Hematopoietic multipotent progenitor cell treated with erythropoietin and hydrocortisone succinate and interleukin-3 and kit ligand, for 4 days (in vitro differentiated cells): ENCODE data around the gene IL16.

Experiments used
- DNase-seq: peaks from one replicate; pipeline ENCODE4 v3.0.0-alpha.2; 2015

Gene IL16

DNA sequence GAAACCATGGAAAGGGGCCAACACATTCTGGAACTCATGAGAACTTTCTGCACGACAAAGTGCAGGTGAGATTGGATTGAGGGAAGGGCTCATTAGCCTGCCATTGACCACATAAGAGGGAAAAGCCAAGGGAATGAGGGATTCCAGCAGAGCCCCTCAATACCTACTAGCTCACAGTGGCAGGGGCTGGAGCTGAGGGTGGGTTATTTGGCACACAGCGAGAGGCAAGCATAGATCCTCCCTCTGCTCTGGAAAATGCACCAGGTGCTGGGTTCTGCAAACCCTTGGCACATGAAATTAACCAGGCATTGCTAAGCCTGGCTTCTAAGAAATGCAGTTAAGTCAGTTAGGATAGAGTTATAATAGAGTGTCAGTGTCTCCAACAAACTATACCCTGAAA, 60.8 kb downstream of the IL16 start:
- no peak for DNase-seq

DNA sequence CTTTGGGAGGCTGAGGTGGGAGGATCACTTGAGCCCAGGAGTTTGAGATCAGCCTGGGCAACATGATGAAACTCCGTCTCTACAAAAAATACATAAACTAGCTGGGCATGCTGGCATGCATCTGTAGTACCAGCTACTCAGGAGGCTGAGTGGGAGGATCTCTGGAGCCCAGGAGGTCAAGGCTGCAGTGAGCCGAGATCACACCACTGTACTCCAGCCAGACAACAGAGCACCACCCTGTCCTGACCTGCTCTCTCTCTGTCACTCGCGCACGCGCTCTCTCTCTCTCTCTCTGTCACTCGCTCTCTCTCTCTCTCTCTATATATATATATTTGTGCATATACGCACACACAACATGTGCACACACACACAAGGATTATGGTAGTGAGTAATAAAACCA, 61.8 kb downstream of the IL16 start:
- no peak for DNase-seq

DNA sequence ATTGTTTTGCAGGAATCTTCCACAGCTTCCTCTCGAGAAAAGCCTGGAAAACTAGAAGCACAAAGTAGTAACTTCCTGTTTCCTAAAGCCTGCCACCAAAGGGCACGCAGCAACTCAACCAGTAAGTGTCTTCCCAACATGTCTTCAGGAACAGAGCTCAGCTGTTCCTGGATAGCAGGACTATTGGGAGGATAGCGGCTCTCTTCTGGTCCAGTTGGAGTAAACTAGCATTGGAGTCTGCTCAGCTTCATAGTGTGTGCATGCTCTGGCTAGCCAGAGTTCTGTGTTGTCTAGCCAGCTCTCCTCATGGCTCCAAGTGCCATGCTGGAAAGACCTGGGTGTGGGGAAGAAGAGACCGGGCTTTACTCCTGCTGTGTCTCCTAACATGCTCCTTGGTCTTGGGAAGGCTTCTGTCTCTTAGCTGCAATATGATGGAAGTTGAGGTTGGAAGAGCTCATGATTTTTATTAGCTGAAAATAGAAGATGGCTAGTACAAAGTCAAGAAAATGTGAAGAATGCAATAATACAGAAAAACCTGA, 63.1 kb downstream of the IL16 start:
- no peak for DNase-seq

DNA sequence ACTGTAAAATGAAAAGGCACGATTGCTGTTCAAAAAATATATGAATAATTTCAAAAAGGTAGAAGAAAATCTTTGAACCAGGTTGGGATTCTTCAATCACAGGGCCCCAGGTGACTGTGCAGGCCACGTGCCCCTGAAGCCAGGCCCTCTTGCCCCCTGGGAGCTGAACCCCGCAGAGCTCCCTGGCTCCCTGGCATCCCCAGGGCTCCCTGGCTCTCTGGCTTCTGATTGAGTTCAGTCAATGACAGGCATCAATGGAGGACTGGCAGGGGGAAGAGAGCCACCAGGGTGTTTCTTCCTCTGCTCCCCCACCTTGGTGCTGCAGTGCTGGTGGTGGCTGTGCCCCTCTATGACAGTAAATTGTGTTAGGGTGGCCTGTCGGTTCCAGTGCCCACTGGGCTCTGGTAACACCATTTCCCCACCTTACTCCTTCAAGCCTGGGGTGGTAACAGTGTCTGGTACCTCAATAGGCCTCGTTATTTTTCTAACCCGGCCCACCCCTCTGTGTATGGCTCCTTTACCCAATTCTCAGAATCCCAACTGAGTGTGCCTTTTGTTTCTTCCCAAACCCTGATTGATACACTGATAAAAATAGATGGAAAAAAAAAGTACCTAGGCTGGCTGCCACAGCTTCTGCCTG, 64.6 kb downstream of the IL16 start:
- no peak for DNase-seq

DNA sequence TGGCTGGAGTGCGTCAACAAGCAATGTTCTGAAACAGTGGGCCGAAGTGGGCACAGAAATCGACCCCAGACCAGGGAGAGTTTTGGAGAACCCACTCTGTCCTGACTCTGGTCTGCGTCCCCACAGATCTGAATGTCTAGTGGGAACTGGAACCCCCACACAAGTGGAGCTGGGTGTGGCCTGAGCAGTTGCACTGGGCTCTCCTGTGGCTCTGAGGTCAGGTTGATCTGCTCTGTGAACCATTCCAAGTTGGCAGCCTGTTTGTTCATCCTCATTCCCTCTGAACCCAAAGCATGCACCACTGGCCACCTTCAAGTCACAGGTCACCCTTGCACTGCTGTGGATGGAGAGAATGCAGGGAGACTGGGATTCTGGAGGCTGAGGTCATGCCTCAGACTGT, 66.8 kb downstream of the IL16 start:
- DNase-seq = no peak

DNA sequence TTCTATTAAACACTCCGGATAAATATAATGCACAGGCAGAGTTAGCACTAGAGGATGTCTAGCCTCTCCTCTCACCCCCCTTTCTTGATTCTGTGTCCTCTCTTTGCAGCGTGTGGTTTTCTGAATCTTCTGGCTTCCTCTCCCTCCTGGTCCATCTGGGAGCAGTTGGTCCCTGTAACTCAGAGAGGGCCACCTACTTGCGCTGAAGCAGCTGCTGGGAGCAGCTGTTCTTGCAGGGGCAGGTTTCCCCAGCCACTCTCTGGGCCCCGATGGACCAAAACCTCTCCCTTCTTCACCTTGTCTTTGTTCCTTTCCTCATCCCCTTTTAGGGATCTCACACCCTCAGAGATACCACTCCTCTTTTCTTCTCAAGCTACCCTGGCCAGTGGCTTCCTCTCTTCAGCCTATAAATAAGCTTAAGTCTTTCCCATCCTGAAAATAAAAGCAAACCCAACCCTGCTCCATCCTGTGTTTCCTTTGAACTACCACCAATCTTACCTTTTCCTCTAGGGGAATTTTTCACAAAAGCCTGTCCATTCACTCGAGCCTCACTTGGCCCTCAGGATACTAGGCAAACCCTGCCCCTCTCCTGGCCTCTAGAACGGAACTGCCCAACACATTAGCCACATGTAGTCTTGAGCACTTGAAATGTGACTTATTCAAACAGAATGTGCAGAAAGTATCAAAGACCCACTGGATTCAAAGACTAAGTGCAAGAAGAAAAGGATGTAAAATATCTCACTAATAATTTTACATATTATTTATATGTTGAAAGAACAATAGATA, 67.6 kb downstream of the IL16 start:
- no peak for DNase-seq

DNA sequence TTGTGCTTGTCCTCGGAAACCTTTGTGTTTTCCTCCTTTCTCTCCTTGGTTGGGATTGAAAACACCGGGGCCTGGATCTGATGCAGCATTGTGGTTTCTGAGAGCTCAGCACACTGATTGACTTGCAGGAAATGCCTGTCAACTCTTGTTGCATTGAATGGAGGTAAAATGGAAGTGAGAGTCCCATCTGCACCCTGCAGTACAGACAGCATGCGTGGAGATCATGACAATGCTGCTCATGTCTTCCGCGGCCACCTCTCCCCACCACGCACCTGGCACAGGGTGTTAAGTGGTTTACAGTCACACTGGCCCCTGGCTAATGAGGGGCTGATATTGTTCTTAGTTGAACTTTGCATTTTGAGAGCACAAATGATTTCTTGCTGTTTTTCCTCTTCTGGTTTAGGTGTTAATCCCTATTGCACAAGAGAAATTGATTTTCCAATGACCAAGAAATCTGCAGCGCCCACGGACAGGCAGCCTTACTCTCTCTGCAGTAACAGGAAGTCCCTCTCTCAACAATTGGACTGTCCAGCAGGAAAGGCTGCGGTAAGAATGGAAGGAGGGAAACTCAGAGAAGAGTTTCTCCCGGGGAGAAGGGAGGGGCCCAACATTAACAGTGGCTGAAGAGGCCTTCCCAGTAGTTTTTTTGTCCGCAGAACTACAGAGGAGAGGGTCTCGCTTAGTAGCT, 68.7 kb downstream of the IL16 start:
- DNase-seq = no peak

DNA sequence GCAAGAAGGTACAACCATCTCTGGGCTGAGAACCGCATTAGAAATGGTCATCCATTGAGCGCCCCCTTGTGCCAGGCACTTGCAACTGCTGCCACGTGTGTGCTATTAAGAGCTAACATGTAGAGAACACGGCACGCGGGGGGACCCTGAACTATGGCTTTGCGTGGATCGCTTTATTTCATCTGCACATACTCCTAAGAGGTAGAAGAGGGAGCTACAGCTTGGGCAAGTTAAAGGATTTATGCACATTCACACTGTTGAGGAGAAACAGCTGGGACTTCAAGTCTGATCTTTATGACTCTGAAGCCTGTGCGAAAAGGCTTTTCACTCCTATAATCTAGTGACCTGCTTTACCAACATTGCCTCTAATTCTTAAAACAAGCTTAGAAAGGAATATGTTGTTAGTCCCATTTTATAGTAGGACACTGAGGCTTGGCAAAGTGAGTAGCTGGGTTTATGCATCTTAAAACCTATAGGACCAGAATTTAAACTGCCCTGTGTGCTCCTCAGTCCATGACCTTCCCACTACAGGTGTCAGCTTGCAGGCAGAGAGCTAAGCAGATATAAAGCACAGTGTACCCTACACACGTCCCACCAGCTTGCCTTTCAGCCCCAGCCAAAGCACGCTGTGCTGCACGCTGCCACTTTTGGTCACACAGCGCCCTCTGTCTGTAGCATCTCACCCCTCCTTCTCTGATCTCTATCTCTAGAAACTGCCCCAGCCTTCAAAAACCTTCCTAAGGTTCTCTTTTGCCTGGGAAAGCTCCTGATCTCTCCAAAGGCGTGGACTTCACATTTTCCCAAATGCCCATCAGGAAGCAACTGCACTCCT, 69.5 kb downstream of the IL16 start:
- DNase-seq = peak; percentile 95

DNA sequence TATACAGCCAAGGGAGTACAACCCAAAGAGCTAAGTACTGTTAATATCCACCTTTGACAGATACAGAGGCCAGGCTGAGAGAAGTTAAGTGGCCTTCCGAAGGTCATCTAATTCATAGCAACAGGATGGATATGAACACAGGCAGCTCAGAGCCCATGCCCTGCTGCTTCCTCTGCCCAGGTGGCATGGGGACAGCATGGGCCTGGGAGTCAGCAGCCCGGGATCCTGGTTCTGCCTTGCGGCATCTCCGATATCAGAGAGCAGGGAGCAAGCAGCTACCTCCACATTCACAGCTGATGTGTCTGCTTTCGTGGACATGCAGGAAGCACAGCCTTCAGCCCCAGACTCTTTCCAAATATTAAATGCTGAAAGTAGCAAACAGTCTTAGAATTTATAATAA, 71.7 kb downstream of the IL16 start:
- no peak for DNase-seq

DNA sequence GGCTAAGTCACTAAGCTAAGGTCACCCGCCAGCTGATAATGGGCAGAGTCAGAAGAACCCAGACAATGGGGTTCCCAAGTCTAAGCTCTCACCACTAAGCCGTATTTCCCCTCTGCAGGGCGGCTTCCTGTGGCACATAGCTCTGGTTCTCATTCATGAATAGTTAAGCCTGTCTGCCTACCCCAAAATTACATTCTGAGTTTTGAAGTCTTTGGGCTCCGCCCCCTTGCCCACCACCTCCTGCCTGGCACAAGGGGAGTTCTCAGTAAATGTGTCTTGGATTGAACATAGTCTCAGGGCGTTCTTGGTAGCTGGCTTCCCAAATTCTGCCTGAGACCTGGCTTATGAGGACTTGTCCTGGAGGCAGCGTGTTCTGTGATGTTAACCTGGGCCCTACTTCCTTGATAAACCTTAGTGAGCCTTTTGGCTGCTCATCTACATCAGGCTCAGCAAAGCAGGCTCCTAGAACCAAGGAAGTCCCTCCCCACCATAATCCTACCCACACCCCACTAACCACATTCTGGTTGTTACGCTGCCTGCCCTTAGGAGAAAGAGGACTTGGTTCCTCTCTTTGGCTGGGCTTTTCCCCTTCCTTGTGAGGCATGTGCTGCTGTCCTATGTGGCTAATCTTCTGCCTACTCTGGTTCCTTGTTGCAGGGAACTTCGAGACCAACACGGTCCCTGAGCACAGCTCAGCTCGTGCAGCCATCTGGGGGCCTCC, 72.4 kb downstream of the IL16 start:
- DNase-seq = peak; percentile 60

DNA sequence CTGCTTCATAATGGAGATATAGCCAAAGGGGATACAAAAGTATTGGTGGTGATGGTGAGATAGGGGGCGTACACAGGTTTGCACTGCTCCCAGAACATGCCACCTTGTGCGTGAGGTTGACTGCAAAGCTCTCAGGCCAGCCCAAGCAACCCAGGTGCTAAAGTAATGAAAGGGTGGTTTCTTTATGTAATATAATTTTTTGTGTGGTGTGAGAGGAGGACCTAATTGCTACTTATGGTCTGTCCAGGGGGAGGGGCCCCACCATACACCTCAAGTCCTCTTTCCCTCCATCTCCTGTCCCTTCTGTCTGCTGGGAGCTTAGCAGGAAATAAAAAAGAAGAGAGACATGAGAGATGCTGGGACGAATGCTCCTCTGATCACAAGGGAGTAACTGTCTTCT, 73.5 kb downstream of the IL16 start:
- DNase-seq = no peak

DNA sequence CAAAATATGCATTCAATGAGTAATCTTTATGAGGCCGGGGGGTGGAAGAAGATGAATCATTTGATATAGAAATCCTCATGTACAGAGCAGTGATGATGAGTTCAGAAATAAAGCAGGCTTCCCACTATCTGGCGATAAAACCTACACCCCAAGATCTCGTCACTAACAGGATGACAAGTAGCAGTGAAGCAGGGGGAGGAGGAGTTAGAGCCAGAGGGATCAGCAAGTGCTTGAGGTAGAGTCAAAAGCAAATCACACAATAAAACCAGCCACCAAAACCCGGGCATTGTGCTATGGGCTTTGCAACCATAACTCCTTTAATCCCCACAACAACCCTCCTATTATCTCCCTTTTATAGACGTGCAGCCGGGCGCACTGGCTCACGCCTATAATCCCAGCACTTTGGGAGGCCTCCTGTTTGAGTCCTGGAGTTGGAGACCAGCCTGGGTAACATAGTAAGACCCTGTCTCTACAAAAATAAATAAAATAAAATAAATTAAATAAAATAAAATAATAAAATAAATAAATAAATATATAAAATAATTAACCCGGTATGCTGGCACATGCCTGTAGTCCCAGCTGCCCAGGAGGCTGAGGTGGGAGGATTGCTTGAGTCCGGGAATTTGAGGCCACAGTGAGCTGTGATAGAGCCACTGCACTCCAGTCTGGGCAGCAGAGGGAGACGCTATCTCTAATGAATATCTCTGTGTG, 74.3 kb downstream of the IL16 start:
- DNase-seq = no peak

DNA sequence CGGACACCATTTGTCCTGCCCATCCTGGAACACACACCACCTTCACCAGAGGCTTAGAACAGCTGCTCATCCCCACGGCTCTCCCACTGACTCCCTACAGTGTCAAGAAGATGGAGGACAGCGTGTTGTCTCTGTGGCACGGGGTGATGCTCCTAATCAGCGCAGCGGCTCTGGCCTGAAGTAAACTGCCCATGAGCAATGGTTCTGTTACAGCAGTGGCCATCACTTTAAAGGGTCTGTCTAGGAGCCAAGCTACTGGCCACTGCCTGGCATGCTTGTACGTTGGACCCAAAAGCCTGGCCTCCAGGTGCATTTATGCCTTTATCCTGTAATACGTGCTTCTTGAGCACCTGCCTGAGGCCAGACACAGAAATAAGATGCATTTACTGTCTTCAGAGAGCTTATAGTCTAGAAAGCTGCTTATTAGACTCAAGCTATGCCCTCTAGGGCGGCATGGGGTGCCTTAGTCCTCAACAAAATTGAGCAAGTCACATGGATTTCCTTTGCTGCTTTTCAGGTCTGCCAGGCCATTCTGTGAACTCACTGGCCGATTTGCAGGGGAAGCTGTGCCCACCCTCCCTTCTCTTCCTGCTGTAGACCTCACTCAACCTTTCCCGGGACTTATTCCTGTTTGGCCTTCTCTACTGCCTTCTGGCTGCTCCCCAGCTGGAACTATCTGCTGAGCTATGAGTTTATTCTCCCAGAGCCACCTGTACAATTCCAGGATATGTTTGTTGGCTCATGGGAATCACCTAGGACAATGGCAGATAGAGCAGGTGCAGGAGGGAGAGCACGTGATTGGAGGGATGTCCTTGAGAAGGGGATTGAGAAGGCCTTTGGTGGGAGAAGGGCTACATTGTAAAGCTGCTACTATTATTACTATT, 75.3 kb downstream of the IL16 start:
- DNase-seq = no peak

DNA sequence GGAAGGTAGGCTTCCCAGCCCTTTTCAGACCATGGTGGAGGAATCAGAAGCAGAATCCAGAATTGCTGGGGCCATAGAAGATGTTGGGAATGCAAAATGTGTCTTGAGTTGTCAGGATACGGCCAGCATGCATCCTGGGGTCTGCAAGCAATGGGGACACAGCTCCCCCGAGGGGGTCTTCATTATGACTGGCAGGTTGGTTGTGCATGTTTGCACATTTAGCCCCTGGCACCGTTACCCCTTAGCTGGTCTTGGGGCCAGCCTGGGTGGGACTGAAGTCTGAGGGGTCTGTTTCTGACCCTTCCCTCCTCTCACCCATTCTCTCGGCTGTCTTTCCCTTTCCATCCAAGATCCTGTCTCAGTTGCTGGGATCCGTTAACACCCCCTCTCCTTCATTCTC, 76.5 kb downstream of the IL16 start:
- no peak for DNase-seq

DNA sequence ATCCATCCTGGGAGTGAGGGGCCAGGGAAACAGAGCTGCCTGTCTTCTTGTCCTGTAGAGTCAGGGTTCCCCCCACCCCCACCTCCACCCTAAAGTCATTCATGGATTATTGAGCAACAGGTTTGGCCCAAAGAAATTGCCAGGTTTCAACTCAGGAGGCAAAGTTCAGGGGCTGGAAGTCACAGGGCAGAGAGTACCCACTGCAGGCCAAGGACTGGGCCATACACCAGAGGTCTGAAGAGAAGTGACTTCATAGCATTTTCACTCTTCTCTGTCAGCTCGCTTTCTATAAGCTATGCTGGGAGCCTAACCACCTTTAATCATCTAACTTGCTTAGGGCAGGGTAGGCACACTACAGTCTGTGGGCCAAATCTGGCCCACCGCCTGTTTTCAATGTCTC, 77.2 kb downstream of the IL16 start:
- no peak for DNase-seq

DNA sequence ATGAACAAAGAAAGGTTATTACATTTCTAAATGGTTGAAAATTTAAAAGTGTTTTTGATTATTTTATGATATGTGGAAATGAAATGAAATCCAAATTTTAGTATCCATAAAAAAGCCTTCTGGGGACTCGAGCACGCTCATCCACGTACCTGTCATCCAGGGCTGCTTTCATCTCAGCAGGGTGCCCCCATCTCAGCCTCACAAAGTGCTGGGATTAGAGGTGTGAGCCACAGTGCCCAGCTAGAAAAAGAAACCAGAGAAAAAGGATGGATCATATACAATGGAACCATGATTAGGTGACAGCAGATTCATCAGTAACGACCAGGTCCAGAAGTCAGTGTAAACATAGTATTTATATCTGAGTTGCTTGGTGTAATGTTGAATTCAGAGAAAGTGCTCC, 77.6 kb downstream of the IL16 start:
- DNase-seq = no peak

DNA sequence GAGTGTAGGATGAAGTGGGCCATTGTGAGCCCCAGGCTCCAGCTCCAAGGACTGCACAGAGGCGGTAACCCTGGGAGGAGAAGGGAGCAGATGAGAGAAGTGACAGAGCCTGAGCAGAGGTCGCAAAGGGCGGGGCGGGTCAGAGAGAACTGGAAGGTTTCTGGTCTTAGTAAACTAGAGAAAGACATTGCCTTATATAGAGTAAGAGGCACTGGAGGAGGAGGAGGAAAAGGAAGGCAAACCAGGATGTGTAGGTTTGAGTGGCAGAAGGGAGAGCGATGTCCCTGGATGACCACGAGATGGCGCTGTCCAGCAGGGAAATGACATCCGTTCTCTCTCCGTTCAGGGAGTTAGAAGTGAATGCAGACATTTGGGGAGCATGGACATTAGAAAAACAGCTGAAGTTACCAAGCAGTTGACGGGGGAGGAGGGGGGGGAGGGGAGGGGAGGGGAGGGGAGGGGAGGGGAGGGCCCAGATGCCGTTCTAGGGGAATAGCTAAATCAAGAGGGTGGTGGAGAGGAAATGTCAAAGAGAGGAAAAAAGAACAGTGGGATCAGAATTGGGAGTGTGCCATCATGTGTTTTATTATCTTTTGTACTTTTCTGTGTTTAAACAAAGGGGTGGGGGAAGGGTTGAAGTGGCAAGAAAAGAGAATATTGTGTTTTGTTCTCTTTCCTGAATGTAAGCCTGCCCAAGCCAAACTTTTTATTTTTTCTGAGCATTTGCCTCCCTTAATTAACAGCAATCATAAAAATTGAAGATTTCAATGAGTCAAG, 78.4 kb downstream of the IL16 start:
- DNase-seq = peak; percentile 93

DNA sequence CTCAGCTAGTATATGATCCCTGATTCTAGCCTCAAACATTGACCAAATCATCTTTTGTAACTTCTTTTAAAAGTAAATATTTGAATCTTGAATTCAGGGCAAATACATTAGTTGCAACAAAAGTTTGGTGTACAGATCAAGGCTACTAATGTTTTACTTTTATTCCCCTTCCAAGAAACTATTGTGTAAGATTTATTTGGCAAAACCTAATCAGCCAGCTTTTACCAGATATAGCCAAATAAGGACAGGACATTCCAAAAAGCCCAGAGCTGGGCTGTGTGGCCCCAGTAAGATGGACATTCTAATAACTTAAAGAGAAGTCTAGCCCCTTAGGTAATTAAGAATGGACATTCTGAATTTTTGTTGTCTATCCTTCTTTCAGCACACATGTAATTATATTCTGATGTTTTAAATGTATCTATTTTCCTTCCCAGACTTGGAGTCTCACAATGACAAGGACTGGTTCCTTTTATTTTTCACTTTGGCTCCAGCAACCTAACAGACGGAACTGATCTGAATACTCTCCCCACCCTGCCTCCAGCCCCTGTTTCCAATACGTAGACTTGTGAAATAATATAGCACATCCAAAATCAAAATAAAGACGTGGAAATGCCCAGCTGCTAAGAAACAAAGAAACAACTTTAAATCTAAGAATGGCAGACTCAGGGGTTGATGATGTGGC, 79.2 kb downstream of the IL16 start:
- DNase-seq = no peak

DNA sequence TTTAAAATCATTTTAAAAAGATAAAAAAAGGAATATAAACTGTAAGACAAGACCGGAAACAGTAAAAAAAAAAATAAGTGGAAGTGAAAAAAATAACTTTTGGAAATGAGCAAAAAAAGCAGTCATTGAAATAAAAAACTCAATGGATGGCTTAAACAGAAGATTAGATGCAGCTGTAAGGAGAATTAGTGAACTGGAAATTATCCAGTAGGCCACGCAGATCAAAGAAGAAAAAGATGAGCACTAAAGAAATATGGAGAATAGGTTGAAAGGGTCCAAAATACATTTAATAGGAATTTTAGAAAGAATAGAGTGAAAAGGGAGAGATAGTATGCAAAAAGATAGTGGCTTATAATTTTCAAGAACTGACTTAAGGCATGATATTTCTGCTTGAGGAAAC, 80.3 kb downstream of the IL16 start:
- DNase-seq = no peak
